HUDEP-2 (cell line): ENCODE measurements around the gene MAPK14.
"Not testable (repeated sequence)": the region's sequence is repeated elsewhere in the genome, so short reads cannot be mapped to it uniquely, and the experiment has no call there.

Source experiments
- DNase-seq, 76 experiments: peaks; one replicate each; lab custom pipeline; 2025; ENCODE audit not compliant: unreplicated experiment in 76 of 76; lab: John Stamatoyannopoulos, UW

Gene MAPK14

GRCh38 chr6:36027501-36028087 is at the start of gene MAPK14:
MAPK14 (plus strand) TSS chr6:36027808; CDS start chr6:36028158, 350 bp downstream.
- peak; percentile 57 to 100 (median 100) for DNase-seq

GRCh38 chr6:35980126-35980525 is 47.5 kb upstream of the MAPK14 start:
- DNase-seq = not testable (repeated sequence)

- DNase-seq = no peak
These were observed 46.5 kb upstream of the MAPK14 start for GRCh38 chr6:35980991-35981645.

GRCh38 chr6:35984701-35985100 is 42.9 kb upstream of the MAPK14 start:
- DNase-seq = no peak

GRCh38 chr6:35988047-35988446 is 39.6 kb upstream of the MAPK14 start:
- DNase-seq = not testable (repeated sequence)

- DNase-seq = no peak
These were observed 34.5 kb upstream of the MAPK14 start for GRCh38 chr6:35993150-35993549.

- no peak for DNase-seq
These were observed 27.2 kb upstream of the MAPK14 start for GRCh38 chr6:36000451-36000850.

GRCh38 chr6:36015666-36016065 is 11.9 kb upstream of the MAPK14 start:
- DNase-seq = no peak

GRCh38 chr6:36018339-36018738 is 9.3 kb upstream of the MAPK14 start:
- no peak for DNase-seq

- DNase-seq = no peak
These were observed 8.4 kb upstream of the MAPK14 start for GRCh38 chr6:36019167-36019566.

GRCh38 chr6:36020154-36020553 is 7.5 kb upstream of the MAPK14 start:
- peak in 1 of 76 experiments; percentile 15 for DNase-seq

- no peak for DNase-seq
These were observed 3.4 kb upstream of the MAPK14 start, which contains the start of gene SLC26A8 for GRCh38 chr6:36023996-36024795. SLC26A8 (minus strand) TSS chr6:36024641; CDS start chr6:36019707, 4,934 bp downstream.

GRCh38 chr6:36025260-36025931 is 2.2 kb upstream of the MAPK14 start:
- DNase-seq = peak in 1 of 76 experiments; percentile 25

GRCh38 chr6:36025932-36026327 is 1.7 kb upstream of the MAPK14 start:
- no peak for DNase-seq

GRCh38 chr6:36028088-36028876 is 674 bp downstream of the MAPK14 start:
- peak in 35 of 76 experiments; percentile 22 to 79 (median 50) for DNase-seq

- DNase-seq = peak in 74 of 76 experiments; percentile 32 to 92 (median 78)
These were observed 1.3 kb downstream of the MAPK14 start for GRCh38 chr6:36028877-36029324.

- DNase-seq = peak in 2 of 76 experiments; percentile 41 to 47
These were observed 1.9 kb downstream of the MAPK14 start for GRCh38 chr6:36029464-36029863.

GRCh38 chr6:36032261-36032660 is 4.7 kb downstream of the MAPK14 start:
- DNase-seq = no peak

- DNase-seq = not testable (repeated sequence)
These were observed 5.5 kb downstream of the MAPK14 start for GRCh38 chr6:36033144-36033543.

GRCh38 chr6:36033935-36034334 is 6.3 kb downstream of the MAPK14 start:
- DNase-seq = peak in 1 of 76 experiments; percentile 13
